IPS-20b (cell line): Measurements from ENCODE around the gene ATP7B.
A peak's percentile ranks its signal among the peaks of the same experiment; 100 is the strongest.
"Not testable (repeated sequence)": the region's sequence is repeated elsewhere in the genome, so short reads cannot be mapped to it uniquely, and the experiment has no call there.

Experiments used
- H3K27ac ChIP-seq: one replicate; pipeline ENCODE4 v1.5.1; 2013; ENCODE audit warnings: low read length
- H3K27me3 ChIP-seq: 2 replicates; pipeline ENCODE4 v1.6.1; 2013; ENCODE audit warnings: mild to moderate bottlenecking, low read length, inconsistent platforms; ENCODE audit not compliant: insufficient read depth
- H3K36me3 ChIP-seq: 2 replicates; pipeline ENCODE4 v1.6.1; 2013; ENCODE audit warnings: low read depth, mild to moderate bottlenecking, inconsistent platforms, low read length, moderate library complexity; ENCODE audit not compliant: insufficient read depth
- H3K4me1 ChIP-seq: 2 replicates; pipeline ENCODE4 v1.6.1; 2013; ENCODE audit warnings: mild to moderate bottlenecking, control low read depth, inconsistent platforms, low read length, moderate library complexity; ENCODE audit not compliant: insufficient read depth
- H3K4me3 ChIP-seq: 2 replicates; pipeline ENCODE4 v1.5.1; 2013; ENCODE audit warnings: mild to moderate bottlenecking, low read length, inconsistent platforms
- H3K9ac ChIP-seq: 2 replicates; pipeline ENCODE4 v1.6.1; 2013; ENCODE audit warnings: low read depth, mild to moderate bottlenecking, inconsistent platforms, low read length, moderate library complexity
- H3K9me3 ChIP-seq: 2 replicates; pipeline ENCODE4 v1.6.1; 2013; ENCODE audit warnings: mild to moderate bottlenecking, low read depth, low read length, inconsistent platforms; ENCODE audit not compliant: insufficient read depth

ATP7B gene

DNA sequence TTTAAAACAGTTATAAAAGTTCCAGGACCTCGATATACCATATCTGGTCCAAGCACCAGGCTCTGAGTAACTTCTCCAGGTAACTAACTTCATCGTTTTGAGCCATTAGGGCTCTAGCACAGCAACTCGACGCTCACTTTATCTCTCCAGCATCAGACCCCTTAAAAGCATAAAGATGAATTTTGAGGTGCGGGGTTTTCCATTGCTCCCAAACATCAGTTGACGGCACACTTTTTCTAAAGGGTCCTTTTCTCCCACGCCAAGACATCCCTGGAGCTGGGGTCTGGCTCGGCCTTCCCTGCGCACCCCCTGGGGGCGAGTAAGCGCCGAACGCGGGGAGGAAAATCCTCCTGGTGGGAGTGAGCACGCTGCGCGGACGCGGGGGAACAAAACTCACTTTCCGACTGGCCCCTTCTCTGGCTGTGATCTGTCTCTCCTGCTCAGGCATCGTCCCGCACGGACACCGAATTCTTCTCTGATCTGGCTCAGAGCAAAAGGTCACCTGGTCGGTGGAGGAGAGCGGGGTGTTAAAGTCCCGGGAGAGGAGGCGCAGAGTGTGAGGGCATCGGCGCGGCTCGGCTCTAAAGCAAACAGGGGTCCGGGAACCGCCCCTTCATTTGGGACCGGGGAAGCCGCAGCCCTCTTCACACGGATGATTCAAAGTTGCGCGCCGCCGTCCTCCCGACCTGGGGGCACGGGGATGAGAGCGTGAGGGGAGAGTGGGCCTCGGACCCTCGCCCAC, at the start of gene ATP7B:
TSS of gene ATP7B (minus strand) at position 561 of the 742 bp plus-strand sequence. CDS start at position 448, 113 bp downstream.
- Histone ChIP-seq H3K9me3 (no peaks in the 10 kb centered on the region), H3K27ac (peak within 1 kb of the TSS; percentile 45), H3K27me3 (peaks cover 29% of the 10 kb centered on the region), H3K4me1 (no peaks in the 10 kb centered on the region), H3K36me3 (peaks cover 4% of the 10 kb centered on the region; the same call in 1 of the 2 replicates), H3K4me3 (peak within 1 kb of the TSS; percentile 96), H3K9ac (peak within 1 kb of the TSS; percentile 97)

DNA sequence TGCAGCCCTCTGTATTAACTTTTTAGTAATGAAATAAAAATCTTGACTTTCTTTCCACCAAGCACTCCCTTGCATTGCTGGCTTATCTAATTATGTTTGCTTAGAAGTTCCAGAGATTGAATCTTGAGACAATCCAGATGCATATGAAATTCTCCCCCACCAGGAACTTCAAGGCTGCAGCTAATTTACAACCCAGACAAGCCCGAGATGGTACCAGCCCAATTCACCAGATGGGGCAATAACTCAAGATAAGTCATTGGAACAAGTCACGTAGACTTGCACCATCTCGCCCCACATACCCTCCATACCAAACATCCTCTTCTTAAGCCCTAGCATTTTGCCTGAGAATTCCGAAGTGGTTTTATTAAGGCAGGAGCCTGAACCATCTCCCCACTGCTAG, 42.2 kb upstream of the ATP7B start:
- Histone ChIP-seq H3K27ac (no peak overlapping the region), H3K36me3 (no peaks in the 10 kb centered on the region), H3K9me3 (no peaks in the 10 kb centered on the region), H3K27me3 (no peaks in the 10 kb centered on the region), H3K4me1 (peaks cover 5% of the 10 kb centered on the region), H3K9ac (no peak overlapping the region), H3K4me3 (no peak overlapping the region)

DNA sequence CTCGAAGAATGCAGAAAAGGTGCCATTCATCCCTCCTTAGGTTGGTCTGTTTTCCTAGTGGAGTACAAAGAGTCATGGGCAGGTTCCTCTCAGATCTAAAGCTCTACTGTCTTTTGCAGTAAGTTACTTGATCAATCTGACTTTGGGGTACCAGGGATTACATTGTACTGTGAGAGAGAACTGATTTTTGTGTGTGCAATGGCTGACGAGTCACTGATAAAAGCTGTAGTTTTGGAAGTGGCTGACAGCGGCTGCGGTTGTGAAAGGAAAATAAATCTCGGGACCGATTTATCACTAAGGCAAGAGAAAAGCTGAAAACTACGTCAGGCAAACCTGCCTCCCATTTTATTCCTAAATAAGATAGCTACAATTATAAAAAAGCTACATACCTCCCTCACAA, 40.1 kb upstream of the ATP7B start:
- Histone ChIP-seq H3K4me1 (peaks cover 5% of the 10 kb centered on the region), H3K9ac (no peak overlapping the region), H3K27ac (no peak overlapping the region), H3K27me3 (no peaks in the 10 kb centered on the region), H3K36me3 (no peaks in the 10 kb centered on the region), H3K4me3 (no peak overlapping the region), H3K9me3 (no peaks in the 10 kb centered on the region)

DNA sequence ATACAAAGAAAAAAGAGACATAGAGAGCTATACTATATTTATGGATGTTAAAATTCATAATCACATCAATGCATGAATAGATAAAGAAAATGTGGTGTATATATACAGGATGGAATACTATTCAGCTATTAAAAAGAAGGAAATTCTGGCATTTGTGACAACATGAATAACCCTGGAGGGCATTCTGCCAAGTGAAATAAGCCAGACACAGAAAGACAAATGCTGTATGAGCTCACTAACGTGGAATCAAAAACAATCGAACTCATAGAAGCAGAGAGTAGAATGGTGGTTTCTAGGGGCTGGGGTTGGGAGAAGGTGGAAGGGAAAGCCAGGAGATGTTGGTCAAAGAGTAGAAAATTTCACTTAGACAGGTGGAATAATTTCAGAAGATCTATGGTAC, 37.3 kb upstream of the ATP7B start:
- no peaks in the 10 kb centered on the region for H3K27me3 ChIP-seq
- no peaks in the 10 kb centered on the region for H3K9me3 ChIP-seq
- H3K4me1 ChIP-seq: peaks cover 5% of the 10 kb centered on the region
- no peak overlapping the region for H3K4me3 ChIP-seq
- H3K36me3 ChIP-seq: no peaks in the 10 kb centered on the region
- no peak overlapping the region for H3K27ac ChIP-seq
- no peak overlapping the region for H3K9ac ChIP-seq

DNA sequence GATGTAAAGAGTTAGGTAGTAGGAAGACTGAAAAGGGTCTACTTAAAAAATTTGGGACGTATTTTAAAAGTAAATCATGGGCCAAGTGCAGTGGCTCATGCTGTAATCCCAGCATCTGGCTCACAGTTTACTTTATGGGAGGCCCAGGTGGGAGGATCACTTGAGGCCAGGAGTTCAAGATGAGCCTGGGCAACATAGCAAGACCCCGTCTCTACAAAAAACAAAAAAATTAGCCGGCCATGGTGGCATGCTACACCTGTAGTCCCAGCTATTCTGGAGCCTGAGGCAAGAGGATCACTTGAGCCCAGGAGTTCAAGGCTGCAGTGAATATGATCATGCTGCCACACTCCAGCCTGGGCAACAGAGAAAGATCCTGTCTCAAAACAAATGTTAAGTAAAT, 36.2 kb upstream of the ATP7B start:
- Histone ChIP-seq H3K9me3 (no peaks in the 10 kb centered on the region), H3K4me1 (peaks cover 5% of the 10 kb centered on the region), H3K4me3 (no peak overlapping the region), H3K9ac (no peak overlapping the region), H3K27ac (no peak overlapping the region), H3K36me3 (no peaks in the 10 kb centered on the region), H3K27me3 (no peaks in the 10 kb centered on the region)

DNA sequence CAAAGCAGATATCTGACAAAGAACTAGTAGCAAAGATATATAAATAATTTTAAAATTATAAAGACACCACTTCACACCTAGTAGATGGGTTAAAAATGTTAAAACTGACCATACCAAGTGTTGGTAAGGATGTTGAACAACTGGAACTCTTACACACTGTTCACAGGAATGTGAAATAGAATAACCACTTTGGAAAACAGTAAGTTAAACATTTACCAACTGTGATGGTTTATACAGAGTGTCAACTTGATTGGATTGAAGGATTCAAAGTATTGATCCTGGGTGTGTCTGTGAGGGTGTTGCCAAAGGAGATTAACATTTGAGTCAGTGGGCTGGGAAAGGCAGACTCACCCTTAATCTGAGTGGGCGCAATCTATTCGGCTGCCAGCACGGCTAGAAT, 32.4 kb upstream of the ATP7B start:
- H3K36me3 ChIP-seq: no peaks in the 10 kb centered on the region
- H3K27me3 ChIP-seq: no peaks in the 10 kb centered on the region
- no peak overlapping the region for H3K27ac ChIP-seq
- no peak overlapping the region for H3K4me3 ChIP-seq
- H3K9ac ChIP-seq: no peak overlapping the region
- H3K9me3 ChIP-seq: no peaks in the 10 kb centered on the region
- H3K4me1 ChIP-seq: no peaks in the 10 kb centered on the region

DNA sequence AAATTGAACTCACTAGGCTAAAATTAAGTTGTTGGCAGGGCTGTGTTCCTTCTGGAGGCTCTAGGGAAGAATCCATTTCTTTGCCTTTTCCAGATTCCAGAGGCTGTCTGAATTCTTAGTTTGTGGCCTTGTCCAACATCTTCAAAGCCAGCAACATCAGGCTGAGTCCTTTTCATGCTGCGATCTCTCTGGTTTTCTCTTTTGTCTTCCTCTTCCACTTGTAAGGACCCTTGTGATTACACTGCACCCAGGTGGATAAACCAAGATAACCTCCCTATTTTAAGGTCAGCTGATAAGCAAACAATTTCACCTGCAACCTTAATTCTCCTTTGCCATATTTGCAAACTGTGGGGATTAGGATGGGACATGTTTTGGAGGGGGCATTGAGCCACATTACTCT, 24.8 kb upstream of the ATP7B start:
- Histone ChIP-seq H3K27me3 (no peaks in the 10 kb centered on the region), H3K36me3 (no peaks in the 10 kb centered on the region; the same call in 1 of the 2 replicates), H3K9me3 (no peaks in the 10 kb centered on the region), H3K27ac (no peak overlapping the region), H3K4me3 (no peak overlapping the region), H3K9ac (no peak overlapping the region), H3K4me1 (no peaks in the 10 kb centered on the region)

DNA sequence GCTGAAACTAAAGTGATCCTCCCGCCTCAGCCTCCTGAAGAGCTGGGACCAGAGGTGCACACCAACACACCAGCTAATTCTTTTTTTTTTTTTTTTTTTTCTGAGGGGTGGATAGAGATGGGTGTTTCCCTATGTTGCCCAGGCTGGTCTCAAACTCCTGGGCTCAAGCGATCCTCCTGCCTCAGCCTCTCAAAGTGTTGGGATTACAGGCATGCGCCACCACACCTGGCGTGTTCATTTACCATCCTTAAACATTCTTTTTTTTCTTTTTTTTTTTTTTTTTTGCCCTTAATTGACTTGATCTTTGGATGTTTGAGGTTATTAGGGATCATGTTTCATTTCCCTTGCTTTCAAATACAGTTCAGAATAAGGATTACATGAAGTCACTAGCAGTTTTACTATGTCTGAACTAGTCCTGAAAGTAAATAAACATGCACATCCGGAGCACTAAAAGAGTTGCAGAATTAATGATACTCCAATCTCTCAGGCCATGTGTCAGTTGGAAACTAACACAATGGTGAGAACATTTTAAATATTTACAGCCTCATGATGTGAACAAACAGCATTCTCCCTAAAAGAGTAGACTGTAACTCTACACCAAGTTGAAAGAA, 23.5 kb upstream of the ATP7B start:
- H3K4me1 ChIP-seq: no peaks in the 10 kb centered on the region
- no peaks in the 10 kb centered on the region for H3K27me3 ChIP-seq
- no peak overlapping the region for H3K27ac ChIP-seq
- H3K9me3 ChIP-seq: peaks cover 3% of the 10 kb centered on the region
- no peak overlapping the region for H3K4me3 ChIP-seq
- peaks cover 2% of the 10 kb centered on the region; the same call in 1 of the 2 replicates for H3K36me3 ChIP-seq
- no peak overlapping the region for H3K9ac ChIP-seq

DNA sequence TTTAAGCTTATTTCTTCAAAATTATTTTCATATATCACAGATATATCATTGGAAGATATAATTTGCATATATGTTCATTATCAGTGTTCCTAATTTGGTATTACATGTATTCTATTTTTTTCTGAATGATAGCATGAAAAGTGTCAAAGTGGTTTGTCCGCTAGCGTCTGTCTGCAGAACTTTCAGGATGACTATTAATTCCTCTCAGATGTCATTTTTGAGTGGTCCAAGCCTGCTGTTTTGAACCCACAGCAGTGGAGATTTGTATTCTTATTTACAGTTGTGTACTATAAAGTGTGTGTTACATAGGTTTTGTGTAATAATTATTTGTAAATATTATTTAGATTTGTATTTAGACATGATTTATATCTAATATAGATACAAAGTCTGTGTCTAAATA, 21.8 kb upstream of the ATP7B start:
- Histone ChIP-seq H3K9me3 (peaks cover 15% of the 10 kb centered on the region), H3K27me3 (no peaks in the 10 kb centered on the region), H3K9ac (no peak overlapping the region), H3K4me1 (no peaks in the 10 kb centered on the region), H3K36me3 (peaks cover 19% of the 10 kb centered on the region), H3K4me3 (no peak overlapping the region), H3K27ac (no peak overlapping the region)

DNA sequence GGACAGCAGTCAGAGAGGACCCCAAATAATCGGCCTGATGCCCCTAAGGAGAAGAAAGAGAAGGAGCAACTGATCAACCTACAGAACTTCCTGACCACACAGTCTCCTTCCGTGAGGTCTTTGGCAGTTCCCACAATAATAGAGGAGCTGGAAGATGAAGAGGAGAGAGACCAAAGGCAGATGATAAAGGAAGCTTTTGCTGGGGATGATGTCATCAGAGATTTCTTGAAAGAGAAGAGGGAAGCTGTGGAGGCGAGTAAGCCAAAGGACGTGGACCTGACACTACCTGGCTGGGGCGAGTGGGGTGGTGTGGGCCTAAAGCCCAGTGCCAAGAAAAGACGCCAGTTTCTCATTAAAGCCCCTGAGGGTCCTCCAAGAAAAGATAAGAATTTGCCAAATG, 19.2 kb upstream of the ATP7B start:
- H3K9ac ChIP-seq, H3K27me3 ChIP-seq, H3K4me1 ChIP-seq, H3K4me3 ChIP-seq, H3K27ac ChIP-seq: not testable (repeated sequence)
- H3K36me3 ChIP-seq: peaks cover 42% of the 10 kb centered on the region
- peaks cover 26% of the 10 kb centered on the region for H3K9me3 ChIP-seq

DNA sequence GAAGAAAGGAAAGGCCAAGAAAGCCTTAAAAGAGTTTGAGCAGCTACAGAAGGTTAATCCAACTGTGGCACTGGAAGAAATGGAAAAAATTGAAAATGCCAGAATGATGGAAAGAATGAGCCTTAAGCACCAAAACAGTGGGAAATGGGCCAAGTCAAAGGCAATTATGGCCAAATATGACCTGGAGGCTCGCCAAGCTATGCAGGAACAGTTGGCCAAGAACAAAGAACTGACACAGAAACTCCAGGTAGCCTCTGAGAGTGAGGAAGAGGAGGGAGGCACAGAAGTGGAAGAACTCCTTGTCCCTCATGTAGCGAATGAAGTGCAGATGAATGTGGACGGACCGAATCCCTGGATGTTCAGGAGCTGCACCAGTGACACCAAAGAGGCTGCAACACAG, 18.3 kb upstream of the ATP7B start:
- no peak overlapping the region for H3K4me3 ChIP-seq
- H3K36me3 ChIP-seq: peaks cover 50% of the 10 kb centered on the region
- H3K27ac ChIP-seq: no peak overlapping the region
- no peak overlapping the region for H3K9ac ChIP-seq
- H3K4me1 ChIP-seq: no peaks in the 10 kb centered on the region
- no peaks in the 10 kb centered on the region for H3K27me3 ChIP-seq
- peaks cover 26% of the 10 kb centered on the region for H3K9me3 ChIP-seq

DNA sequence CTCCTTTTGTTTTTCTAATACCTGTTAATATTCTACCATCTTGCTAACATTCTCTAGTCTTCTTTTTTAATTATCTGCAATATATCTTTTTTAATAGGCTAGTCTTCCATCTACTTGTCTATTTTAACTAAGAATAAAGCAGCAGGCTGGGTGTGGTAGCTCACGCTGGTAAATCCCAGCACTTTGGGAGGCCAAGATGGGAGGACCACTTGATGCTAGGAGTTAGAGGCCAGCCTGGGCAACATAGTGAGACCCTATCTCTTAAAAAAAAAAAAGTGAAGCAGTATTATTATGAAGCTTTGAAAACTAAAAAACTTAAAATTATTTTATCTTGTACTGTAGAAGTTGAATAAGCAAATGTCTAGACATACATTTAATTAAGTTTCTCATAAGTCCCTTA, 16.6 kb upstream of the ATP7B start:
- no peaks in the 10 kb centered on the region for H3K27me3 ChIP-seq
- no peaks in the 10 kb centered on the region for H3K4me1 ChIP-seq
- H3K9ac ChIP-seq: no peak overlapping the region
- peaks cover 26% of the 10 kb centered on the region for H3K9me3 ChIP-seq
- no peak overlapping the region for H3K27ac ChIP-seq
- H3K36me3 ChIP-seq: peaks cover 65% of the 10 kb centered on the region
- H3K4me3 ChIP-seq: no peak overlapping the region
